Daoy (cell line): ENCODE data around the gene RNF150. TPM values are rescaled to one million over a fixed set of nuclear protein-coding genes. Genes with fewer than 3 reads are reported as not detected.
A peak's percentile ranks its signal among the peaks of the same experiment; 100 is the strongest.

Source experiments
- DNase-seq: peaks from one replicate; pipeline ENCODE4 v3.0.0-alpha.2; 2015; ENCODE audit warnings: low read depth
- total RNA-seq: library from RNA; depleted of rRNA; stranded (reverse); fragments of >200 nt; shearing (Covaris generic); gene quantifications from 2 replicates; pipeline ENCODE4 v1.2.3, GENCODE V29; 2014

RNF150 gene
- total RNA-seq, 1 experiment from 2014 or later = 2.4 TPM

DNA sequence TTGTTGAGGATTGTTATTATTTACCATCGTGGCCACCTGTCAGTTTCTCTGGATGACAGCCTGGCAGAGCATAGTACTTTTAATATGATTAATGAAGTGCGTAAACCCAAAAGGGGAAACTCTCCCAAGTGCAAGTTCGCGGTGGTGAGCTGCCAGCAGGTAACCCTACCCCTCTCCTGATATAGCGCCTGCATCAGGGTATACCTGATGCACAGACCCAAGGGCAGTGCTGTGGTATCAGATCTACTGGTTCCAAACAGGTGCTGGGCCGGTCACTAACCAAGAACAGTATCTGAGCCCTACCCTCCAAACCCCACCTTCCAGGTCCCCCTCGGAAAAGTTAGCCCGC, 1.6 kb downstream of the RNF150 start:
- DNase-seq = no peak

- no peak for DNase-seq
These were observed 2.2 kb downstream of the RNF150 start for GRCh38 chr4:141130947-141131605.

GRCh38 chr4:141127884-141128283, 5.4 kb downstream of the RNF150 start:
- no peak for DNase-seq

DNA sequence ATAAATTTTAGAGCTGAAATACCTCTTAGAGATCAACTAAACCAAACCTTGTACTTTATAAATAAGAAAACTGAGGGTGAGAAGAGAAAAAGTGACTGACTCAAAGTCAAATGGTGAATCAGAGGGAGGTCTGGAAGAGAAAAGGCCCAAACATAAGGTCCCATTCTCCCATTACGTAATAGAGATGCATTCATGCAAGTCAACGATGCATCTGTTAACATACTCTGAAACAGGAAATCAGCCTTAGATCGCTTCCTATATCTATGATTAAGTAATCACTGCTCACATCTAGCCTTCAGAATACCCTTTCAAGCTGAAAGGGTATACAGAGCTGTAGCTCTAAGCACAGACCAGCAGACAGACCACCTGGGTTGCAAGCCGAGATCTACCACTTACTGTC, 6.5 kb downstream of the RNF150 start:
- no peak for DNase-seq

DNA sequence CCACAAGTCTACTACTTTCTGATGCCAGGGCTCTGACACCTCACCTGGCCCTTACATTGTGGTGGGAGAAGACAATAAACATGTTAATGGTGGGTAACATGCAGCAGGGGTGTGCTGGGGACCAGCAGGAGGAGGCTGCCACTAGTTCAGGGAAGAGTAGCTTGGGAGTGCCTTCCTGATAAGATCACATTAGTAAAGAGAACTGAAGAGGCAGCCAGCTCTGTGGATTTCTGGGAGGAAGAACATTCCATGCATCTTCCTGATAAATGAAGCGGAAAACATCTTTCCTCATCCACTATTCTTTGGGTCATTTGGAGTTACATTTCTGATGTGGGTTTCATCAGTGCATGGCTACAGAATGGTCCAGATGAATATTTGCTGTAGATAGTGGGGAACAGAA, 9.0 kb downstream of the RNF150 start:
- DNase-seq = no peak

GRCh38 chr4:141121768-141122454, 11.4 kb downstream of the RNF150 start:
- no peak for DNase-seq

DNA sequence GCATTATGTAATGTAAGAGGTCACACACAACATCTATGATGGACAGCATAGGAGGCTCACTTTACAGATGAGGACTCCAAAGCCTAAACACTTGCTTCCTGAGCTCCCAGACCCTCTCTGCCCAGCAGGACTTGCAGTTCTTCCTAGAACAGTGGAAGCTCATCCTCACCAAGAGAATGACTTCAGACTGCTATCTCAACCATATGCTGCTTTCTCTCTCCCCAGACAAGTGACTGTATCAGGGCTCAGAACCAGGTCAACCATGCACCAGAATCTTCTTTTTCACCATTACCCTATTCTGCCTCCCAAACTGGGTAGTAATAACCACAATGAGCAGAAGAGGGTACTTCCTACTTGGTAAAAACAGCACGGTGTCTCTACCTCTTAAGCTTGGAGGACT, 12.2 kb downstream of the RNF150 start:
- DNase-seq = no peak

DNA sequence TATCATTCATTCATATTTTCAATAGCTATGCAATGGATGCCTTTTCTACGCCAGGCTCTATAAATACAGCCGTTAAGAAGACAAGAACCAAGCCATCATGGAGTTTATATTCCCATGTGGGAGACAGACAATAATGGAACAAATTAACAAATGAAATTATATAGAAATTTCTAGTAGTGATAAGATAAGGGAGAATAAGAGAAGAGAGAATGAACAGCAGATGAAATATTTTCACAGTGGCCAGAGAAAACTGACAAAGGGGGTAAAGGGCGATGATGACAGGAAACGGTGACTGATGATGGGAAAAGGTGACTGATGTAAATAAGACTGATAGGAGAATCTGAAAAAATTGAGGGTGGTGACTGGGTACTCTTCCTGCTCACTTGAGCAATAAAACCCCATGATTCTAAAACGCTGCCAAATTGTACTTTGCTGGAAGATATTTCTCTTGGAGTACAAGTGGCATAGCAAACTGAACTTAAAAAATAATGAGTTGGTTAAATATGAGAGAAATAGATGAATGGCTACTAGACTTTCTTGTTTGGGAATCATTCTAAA, 13.2 kb downstream of the RNF150 start:
- no peak for DNase-seq

- DNase-seq = no peak
These were observed 14.2 kb downstream of the RNF150 start for GRCh38 chr4:141119071-141119470.

- no peak for DNase-seq
These were observed 14.9 kb downstream of the RNF150 start for GRCh38 chr4:141118381-141118780.

GRCh38 chr4:141117935-141118334, 15.3 kb downstream of the RNF150 start:
- DNase-seq = no peak

- DNase-seq = no peak
These were observed 23.3 kb downstream of the RNF150 start for GRCh38 chr4:141109983-141110382.

- DNase-seq = no peak
These were observed 25.3 kb downstream of the RNF150 start for GRCh38 chr4:141107927-141108326.

DNA sequence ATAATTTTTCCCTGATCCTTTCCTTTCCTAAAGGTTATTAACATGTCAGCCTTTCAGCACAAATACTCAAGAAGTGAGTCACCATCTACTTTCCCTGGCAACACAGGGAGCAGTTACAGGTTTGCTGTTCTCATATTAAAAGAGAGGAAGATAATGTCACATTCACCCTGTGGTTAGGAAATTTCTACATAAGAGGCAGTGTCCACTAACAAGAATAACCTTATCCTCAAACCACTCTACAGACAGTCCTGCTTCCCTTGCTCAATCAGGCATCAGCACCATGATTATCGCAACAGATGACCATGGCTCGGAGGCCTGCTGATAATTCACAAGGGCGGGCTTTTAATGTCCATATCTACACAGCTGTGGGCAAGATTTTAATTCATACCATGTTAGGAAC, 30.9 kb downstream of the RNF150 start:
- DNase-seq = peak; percentile 40

DNA sequence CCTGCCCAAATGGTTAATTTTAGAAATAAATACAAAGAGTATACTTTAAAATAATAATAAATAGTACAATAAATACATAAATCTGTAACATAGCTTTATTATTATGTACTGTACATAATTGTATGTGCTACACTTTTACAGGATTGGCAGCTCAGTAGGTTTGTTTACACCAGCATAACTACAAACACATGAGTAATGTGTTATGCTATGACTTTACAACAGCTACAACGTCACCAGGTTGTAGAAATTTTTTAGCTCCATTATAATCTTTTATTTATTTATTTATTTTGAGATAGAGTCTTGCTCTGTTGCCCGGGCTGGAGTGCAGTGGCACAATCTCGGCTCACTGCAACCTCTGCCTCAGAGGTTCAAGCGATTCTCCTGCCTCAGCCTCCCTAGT, 31.8 kb downstream of the RNF150 start:
- DNase-seq = no peak

DNA sequence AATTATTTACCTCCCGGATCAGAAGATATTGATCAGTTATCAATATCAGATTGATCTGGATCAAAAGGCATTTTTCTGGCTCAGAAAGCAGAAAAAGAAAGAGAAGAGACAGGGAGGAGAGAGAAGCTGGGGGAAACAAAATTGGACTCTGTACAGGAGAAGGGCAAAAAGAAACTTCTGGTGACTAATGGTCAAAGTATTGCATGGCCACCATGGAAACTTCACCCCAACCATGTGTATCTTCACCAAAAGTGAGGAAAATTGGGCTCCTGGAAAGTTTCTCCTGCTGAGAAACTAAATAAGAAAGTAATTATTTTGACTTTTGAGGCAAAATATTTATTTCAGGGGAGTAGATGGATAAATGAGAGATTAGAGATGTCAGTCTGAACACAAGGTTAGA, 33.9 kb downstream of the RNF150 start:
- DNase-seq = no peak

- no peak for DNase-seq
These were observed 35.1 kb downstream of the RNF150 start for GRCh38 chr4:141098163-141098562.

DNA sequence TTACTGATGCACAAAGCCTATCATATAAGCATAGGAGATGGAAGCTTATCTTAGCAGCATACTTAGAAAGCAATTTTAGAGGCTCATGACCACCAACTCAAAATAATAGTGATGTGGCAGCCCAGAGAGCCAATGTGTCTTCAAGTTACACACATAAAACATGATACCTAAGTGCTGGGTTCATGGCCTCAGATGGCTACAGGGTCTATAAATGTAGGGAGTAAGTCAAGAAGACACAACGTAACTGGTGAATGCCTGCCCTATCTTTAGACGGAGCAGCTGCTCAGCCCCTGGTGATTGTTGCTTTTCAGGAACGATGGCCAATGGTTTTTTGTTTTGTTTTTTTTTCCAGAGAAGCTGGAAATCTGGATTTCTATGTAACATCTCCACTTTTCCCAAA, 42.8 kb downstream of the RNF150 start:
- no peak for DNase-seq

- no peak for DNase-seq
These were observed 51.3 kb downstream of the RNF150 start for GRCh38 chr4:141081921-141082395.

GRCh38 chr4:141080668-141081067, 52.6 kb downstream of the RNF150 start:
- DNase-seq = no peak

- DNase-seq = no peak
These were observed 53.8 kb downstream of the RNF150 start for GRCh38 chr4:141079393-141079930.

DNA sequence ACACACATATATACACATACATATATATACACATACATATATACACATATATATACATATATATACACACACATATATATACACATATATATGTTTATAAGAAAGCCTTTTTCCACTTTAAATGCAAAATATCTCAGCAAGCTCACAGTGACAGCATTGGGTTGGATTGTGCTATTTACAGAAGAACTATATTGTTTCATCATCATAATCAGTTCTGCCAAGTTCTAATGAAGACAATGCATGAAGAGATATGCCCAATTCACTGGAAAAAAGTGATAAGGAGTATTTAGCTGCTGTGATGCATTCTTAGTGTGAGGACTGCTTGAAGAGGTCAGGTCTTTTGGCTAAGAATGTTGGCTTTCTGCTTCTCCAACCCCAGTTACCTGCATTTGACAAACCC, 54.4 kb downstream of the RNF150 start:
- DNase-seq = no peak

- DNase-seq = no peak
These were observed 55.6 kb downstream of the RNF150 start for GRCh38 chr4:141077611-141078225.
